NCI-H146 (cell line): ENCODE results near the gene OR4D2.
"Not testable (repeated sequence)": the region's sequence is repeated elsewhere in the genome, so short reads cannot be mapped to it uniquely, and the experiment has no call there.

ENCODE experiments used
- DNase-seq: peaks from one replicate; lab custom pipeline; 2025; lab: John Stamatoyannopoulos, UW

The OR4D2 gene

DNA sequence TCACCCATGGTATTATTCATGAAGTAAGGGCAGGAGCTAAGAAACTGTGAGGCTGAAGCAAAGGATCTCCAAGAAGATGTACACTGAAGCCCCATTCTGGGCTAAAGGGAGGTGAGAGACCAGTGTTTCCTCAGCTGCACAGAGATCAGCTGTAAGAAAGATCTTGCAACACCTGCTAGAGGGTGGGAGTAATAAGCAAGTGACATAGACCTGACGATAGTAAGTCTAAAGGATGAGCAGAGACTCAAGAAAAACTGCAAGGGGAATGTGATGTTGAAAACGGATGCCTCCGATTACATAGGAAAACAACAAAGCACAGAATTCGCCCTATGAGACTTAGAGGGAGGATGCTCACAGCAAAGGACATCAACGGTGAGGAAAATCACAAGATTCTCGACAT lies at the start of gene OR4D2:
TSS of gene OR4D2 (plus strand) at position 301 of the 400 bp plus-strand sequence. CDS start 2,674 bp downstream, outside the sequence.
- DNase-seq, result no peak

DNA sequence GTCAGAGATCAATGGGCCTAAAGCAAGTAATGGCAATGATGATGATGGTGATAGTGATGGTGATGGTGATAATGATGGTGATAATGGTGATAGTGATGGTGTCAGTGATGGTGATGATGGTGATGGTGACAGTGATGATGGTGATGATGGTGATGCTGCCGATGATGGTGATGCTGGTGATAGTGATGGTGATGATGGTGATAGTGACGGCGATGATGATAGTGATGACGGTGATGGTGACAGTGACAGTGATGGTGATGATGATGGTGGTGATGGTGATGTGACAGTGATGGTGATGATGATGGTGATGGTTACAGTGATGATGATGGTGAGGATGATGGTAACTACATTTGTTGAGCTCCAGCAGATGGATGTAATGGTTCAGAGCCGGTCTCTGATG lies 49.4 kb upstream of the OR4D2 start:
- DNase-seq, result no peak

DNA sequence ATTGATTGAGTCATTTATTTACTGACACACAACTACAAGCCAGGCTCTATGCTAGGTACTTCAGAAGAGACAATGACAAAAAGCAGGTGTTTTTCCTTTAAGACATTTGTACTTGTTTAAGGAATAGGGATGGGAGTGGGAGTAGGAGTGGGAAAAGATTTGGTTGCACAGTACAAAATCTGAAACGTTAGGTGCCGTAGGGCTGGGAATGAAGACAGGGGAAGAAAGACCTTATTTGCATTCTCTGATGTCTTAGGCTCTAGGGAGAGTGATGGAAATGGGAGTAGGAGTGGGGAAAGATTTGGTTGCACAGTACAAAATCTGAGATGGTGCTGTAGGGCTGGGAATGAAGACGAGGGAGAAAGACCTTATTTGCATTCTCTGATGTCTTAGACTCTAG lies 47.3 kb upstream of the OR4D2 start:
- DNase-seq, result no peak

DNA sequence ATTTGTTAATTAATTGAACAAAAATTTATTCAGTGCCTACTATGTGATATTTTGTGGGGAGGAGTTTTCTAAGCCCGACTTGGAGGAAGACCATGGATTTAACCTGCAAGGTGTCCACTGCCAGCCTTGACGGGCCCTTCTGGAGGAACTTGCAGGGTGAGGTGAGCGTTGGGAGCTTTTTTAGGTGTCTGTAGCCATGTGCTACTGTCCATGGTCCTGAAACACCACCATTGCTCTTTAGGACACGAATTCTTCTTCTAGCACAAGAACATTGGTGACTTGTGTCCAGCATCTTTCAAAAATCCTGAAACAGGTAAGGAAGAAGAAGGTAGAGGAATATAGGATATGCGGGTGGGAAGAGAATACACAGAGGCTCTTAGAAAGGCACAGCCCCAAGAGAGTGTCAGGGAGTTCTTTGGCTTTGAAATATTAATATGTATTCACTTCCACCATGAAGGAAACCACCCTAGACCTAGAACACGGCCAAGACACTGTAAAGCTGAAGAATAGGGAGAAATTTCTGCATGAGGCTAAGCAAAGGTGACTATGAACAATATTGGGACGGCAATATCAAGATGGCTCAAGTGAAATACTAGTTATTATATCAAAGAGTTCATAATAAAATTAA lies 46.5 kb upstream of the OR4D2 start:
- no peak for DNase-seq

DNA sequence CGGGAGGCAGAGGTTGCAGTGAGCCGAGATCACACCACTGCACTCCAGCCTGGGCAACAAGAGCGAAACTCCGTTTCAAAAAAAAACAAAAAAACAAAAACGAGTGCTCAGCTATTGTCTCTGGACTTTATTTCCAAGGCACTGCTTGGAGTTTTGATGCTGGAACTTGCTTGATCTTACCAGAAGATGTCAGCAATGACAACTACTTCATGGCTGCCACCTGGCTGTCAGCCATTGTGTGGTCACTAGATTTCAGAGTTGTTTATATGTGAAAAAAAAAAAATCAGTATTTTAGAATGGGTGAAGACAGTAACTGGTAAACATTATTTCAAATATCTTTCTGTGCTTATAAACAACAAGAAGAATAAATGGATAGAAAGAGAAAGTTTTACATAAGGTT lies 44.9 kb upstream of the OR4D2 start:
- peak; percentile 38 for DNase-seq

DNA sequence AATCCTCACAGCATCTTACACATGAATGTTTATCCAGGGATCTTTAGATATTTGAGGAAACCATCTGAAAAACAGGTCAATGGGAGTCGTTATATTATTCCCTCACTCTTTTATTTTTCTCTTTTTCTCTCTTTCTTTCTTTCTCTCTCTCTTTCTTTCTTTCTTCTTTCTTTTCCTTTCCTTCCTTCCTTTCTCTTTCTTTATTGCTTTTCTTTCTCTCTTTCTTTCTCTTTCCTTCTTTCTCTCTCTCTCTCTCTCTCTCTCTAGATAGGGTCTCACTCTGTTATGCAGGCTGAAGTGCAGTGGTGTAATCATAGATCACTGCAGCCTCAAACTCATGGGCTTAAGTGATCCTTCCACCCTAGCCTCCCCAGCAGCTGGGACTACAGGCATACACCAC lies 38.9 kb upstream of the OR4D2 start:
- DNase-seq, result no peak

DNA sequence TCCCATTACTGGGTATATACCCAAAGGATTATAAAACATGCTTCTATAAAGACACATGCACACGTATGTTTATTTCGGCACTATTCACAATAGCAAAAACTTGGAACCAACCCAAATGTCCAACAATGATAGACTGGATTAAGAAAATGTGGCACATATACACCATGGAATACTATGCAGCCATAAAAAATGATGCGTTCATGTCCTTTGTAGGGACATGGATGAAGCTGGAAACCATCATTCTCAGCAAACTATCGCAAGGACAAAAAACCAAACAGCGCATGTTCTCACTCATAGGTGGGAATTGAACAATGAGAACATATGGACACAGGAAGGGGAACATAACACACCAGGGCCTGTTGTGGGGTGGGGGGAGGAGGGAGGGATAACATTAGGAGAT lies 34.1 kb upstream of the OR4D2 start:
- not testable (repeated sequence) for DNase-seq

DNA sequence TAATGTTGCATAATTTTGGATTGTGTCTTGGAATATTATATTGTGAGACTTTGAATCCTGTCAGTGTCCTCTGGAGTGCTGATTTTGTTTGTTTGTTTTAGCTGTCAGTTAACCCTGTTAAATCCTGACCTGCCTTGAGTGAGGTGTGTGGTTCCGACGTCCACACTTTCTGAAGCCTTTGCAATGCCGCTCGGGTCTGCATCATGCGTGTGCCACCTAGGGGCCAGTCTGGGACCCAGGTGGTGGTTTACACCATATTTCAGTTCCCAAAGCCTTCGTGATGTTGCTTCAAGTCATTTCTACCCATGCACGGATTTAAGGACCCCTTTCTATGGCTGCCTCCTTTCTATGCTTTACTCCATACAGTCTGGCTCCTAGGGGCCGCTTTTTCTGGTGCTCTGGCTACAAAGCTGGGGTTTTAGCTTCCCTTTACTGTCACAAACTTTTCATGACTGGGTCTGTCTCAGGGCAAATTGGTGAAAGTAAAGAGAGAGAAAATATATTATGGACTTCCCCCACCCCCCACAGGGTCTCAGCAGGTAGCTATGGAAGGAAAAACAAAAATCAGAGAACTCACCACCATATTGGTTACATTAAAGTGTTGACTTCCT lies 30.0 kb upstream of the OR4D2 start:
- peak; percentile 22 for DNase-seq

DNA sequence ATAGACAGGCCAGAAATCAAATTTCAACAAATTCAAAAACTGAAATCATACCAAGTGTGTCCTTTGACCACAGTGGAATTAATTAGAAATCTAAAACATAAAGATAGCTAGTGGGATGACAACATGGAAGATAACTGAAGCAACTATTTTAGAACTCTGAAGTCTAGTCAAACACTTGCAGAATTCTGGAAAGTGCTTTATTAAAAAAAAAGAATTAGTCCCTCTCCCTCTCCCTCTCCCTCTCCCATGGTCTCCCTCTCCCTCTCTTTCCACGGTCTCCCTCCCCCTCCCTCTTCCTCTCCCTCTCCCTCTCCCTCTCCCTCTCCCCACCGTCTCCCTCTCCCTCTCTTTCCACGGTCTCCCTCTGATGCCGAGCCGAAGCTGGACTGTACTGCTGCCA lies 25.3 kb upstream of the OR4D2 start:
- no peak for DNase-seq

DNA sequence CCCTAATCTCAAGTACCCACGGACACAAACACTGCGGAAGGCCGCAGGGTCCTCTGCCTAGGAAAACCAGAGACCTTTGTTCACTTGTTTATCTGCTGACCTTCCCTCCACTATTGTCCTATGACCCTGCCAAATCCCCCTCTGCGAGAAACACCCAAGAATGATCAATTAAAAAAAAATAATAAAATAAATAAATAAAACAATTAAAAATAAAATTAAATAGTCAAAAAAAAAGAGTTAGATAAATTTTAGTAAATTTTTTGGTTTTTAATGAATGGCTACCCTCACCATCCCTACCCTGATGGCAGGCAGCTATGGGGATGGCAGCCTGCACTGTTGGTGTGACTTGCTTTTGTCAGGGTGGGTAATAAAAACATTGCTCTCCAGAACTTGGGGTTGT lies 23.4 kb upstream of the OR4D2 start:
- DNase-seq, result not testable (repeated sequence)

DNA sequence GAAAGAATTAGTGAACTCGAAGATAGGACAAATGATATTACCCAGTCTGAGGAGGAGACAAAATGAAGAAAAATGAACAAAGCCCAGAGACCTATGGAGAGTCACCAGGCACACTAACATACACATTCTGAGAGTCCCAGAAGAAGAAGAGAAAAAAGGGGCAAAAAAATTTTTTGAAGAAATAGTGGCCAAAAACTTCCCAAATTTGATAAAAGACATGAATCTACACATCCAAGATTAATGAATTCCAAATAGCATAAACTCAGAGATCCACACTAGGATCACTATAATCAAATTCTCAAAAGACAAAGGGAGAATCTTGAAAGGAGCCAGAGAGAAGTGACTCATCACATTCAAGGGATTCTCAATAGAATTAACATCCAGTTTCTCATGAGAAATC lies 22.0 kb upstream of the OR4D2 start:
- no peak for DNase-seq

DNA sequence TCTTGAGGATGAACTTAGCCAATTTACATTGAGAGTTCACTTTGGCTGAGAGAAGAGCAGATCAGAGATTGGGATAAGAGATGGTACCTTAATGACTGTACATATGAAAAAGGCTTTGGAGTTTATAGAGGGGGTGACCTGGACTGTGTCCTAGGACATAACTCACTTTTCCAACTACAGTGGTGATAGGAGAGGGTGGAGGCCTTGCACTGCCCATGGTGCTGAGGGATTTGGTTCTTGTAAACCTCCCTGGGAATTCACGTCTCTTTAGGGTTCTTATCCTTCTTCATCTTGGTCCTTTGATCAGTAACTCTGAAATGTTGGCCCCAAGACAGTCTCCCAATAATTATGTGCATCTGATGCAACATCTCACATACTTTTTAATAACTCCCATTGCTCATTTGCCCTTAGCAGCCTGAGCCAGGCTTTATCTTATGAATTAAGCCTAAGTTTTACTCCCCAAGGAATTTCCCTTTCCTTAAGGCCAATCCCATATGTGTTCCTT lies 18.8 kb upstream of the OR4D2 start, which contains the start of gene OR4D1:
TSS of gene OR4D1 (plus strand) at position 455 of the 505 bp plus-strand sequence. CDS start 6,770 bp downstream, outside the sequence.
- DNase-seq, result no peak

DNA sequence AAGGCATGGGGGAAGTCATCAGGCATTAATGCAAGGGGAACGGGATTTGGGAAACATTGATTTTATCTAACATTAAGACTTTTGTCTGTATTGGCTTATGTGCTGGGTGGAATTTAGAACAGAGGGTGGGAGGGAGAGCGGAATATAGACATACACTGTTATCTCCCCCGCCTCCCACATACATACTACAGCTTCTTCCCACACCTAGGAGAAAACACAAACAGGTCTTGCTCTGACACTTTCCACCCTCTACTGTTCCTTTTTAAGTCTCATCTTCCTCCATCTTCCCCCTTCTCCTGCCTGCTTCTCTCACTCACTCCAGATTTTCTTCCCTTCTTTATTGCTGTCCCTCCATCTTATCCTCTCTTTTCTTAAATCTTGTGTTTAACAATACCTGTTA lies 18.2 kb upstream of the OR4D2 start:
- DNase-seq, result no peak

DNA sequence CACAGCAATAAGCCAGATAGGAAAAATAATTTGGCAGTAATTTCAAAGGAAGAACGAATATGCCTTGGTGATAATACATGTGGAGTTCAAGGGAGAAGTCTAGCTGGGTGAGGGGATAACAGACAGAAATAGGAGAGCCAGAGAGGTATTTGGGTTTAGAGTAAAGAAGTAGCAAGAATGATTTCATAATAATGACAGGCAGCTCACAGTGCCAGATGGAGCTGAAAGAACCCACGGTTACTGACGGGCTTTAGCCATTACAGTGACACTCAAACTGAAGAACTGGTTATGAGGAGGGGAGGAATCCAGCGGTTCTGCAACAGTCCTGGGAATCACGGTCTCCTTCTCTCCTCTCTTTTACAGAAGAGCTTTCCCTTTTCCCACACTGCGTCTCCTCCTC lies 16.4 kb upstream of the OR4D2 start:
- DNase-seq, result no peak

DNA sequence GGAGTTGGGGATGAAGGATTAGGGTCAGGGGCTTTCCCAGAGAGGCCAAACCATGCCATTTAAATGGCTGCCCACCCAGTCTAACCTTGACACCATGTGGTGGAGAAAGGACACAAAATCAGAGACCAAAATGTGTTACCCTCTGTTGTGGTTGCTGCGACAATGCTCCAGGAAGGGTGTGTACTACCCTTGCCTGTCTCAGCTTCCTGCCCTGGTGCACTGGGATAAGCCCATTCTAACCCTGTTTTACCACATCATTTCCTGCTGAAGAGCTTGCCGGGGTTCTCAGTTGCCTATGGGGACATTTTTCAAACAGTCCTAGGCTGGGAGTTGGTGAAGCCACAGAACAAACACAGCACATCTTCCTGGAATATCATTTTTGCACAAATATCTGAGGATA lies 13.7 kb upstream of the OR4D2 start:
- DNase-seq, result no peak

DNA sequence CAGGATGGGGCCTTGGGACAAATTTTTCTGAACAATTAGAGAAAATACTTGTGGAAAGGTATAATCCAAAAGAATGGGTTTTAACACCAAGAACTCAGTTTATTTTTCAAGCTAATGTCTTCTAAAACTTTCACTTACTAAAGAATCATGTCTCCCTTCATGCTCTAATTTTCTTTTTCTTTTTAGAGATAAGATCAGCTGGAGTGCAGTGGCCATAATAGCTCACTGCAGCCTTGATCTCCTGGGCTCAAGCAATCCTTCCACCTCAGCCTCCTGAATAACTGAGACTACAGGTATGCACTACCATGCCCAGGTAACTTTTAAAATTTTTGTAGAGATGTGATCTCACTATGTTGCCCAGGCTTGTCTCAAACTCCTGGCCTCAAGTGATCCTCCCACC lies 13.1 kb upstream of the OR4D2 start:
- DNase-seq, result no peak

DNA sequence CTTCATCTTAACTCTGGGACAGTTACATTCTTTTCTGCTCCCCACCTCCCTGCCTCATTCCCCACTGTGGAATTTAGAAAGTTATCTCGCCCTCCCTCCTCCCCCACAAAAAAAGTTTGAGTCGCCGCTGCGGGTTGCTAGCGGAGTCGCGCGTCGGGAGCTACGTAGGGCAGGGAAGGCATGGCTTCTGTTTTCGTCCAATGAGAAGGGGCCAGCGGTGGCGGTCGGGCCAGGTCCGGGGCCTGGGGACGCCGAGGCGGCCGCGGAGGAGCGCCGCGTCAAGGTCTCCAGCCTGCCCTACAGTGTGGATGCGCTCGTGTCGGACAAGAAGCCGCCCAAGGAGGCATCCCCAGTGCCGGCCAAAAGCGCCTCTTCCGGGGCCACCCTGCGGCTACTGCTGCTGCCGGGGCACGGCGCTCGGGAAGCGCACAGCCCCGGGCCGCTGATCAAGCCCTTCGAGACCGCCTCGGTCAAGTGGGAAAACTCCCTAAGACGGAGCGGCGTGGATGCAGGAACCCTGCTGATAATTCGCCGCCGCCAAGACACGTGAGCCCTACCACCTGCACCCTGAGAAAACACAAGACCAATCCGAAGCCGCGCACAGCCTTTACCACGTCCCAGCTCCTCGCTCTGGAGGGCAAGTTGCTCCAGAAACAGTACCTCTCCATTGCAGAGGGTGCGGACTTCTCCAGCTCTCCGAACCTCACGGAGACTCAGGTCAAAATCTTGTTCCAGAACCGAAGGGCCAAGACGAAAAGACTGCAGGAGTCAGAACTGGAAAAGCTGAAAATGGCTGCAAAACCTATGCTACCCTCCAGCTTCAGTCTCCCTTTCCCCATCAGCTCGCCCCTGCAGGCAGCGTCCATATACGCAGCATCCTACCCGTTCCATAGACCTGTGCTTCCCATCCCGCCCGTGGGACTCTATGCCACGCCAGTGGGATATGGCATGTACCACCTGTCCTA lies 9.7 kb upstream of the OR4D2 start:
- DNase-seq, result no peak

DNA sequence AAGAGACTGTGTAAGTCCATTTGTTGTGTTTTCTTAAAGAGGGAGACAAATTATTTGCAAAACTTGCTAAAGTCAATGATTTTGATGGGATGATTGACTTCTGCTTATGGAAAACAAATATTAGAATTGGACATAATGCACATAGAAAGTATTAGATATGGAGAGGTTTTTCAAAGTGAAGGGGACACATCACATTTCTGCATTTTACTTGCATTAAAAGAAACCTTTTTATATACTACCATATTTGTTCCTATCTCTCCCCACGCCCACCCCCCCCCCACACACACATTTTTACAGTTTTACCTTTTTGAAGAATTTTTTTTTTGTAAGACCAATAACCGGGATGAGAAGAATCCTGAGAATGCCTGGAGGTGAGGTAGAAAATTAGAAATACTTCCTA lies 8.6 kb upstream of the OR4D2 start:
- no peak for DNase-seq

DNA sequence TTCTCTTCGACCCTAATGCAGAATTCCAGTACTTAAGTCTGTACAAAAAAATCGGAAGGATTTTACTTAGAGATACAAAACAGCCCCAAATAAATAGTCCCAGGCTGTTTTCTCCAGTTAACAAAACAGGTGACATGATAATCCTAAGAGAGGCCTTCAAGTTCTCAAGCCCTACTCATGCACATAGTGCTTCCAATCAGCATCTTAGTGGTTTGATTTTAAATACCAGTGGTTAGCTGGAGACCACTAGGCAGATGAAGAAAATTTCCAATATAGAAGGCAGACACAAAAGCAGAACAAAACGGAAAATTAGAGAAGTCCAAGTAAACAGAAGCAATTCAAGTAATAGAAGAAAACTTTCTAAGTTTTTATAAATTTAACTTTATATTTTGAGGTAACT lies 5.2 kb upstream of the OR4D2 start:
- no peak for DNase-seq

DNA sequence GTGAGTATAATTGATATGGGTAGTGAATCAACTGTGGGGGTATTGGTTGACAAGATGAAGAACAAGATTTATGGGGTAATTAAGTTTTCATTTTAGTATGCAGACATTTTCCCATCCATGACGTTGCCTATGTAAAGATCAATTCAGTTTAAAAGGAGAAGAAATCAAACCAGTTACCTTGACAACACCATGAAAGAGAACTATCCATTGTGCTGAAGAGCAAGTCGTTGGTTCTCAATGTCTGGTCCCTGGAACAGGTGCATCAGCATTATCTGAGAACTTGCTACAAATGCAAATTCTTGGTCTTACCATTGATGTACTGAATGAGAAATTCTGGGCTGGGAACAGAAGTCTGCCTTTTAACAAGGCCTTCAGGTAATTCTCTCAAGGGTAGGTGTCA lies 801 bp upstream of the OR4D2 start:
- no peak for DNase-seq

DNA sequence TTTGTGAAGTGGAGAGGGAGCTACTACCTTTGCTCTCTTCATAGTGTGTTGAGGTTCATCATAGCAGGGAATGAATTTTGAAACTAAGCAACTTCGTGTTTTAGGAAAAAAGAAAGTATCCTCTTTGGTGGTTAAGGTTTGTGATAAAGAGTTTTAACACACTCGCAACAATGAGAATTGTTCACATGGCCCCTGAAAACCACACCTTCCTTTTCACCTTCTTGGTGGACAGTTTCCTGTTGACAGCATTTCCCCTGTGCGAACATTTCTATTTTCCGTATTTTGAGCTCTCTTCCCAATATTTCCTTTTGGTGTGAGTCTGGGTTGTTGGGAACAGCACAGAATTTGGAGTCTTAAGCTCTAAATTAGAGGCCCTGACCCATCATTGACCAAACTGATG lies 3.8 kb downstream of the OR4D2 start:
- no peak for DNase-seq

DNA sequence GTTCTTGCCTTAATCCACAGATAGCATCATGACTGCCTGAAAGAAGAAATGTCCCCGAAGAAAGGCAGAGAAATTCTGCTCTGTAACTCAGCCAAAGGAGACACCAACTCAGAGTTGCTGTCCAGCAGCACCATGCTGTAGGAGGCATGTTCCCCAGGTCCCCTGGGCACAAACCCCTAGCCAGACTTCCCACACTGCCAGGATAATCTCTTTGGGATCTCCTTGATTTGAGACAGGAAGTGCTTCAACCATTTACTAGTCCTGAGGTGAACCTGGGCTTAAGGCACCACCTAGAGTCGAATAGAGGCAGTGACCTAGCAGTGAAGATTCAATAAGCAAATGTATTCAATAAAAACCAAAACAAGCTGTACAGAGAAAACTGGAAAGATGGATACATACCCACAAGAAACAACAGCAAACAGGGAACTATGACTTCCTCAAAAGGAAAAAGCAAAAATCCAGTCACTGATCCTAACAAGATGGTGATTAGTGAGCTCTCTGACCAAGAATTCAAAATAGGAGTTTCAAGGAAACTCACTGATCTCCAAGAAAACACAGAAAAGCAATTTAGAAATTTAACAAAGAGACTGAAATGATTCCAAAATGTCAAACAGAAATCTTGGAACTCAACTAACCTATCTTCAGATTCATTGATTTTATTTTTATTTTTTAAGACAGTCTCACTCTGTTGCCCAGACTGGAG lies 5.7 kb downstream of the OR4D2 start:
- peak; percentile 43 for DNase-seq
